AG04450 (cell line): ENCODE results near the gene SMCO4. TPM values are rescaled to one million over a fixed set of nuclear protein-coding genes. Genes with fewer than 3 reads are reported as not detected.

Experiments used
- CTCF ChIA-PET: fragments of 300-600, 350-600 bp; formaldehyde crosslinking; extraction: SDS; loops from one replicate; lab custom pipeline; 2022; ENCODE audit warnings: antibody characterized with exemption, inconsistent platforms; lab: Charles Lee
- POLR2A ChIA-PET: fragments of 350-600 bp; formaldehyde crosslinking; extraction: SDS; loops from one replicate; lab custom pipeline; 2021; ENCODE audit warnings: antibody characterized with exemption, inconsistent platforms; lab: Yijun Ruan, JAX
- DNase-seq: peaks from one replicate; pipeline ENCODE4 v3.0.0-alpha.2; 2011; ENCODE audit warnings: low read depth, low spot score
- H3K27ac ChIP-seq: one replicate; pipeline ENCODE4 v1.5.1; 2012; ENCODE audit warnings: low read depth, low read length, control low read depth
- H3K27me3 ChIP-seq: one replicate; pipeline ENCODE4 v1.6.0; 2012; ENCODE audit warnings: low read length; ENCODE audit not compliant: control insufficient read depth, insufficient read depth
- H3K4me3 ChIP-seq: 2 replicates; pipeline ENCODE4 v1.5.1; 2011; ENCODE audit warnings: mild to moderate bottlenecking, low read depth, low read length, control low read depth
- H3K9me3 ChIP-seq: 2 replicates; pipeline ENCODE4 v1.5.1; 2012; ENCODE audit warnings: low read length; ENCODE audit not compliant: control insufficient read depth, insufficient read depth
- polyA plus RNA-seq: library from polyadenylated mRNA; depleted of rRNA; stranded (reverse); fragments of >200 nt; gene quantifications from 2 replicates; pipeline ENCODE4 v1.2.3, GENCODE V29; 2011
- TF ChIP-seq, protein P1 (sequence below): IDR thresholded peaks from 2 replicates; pipeline ENCODE4 v1.5.1; 2011; ENCODE audit warnings: low read depth, low read length, control low read depth, inconsistent platforms

The SMCO4 gene
- polyA plus RNA-seq, 1 experiment: 8.6 TPM

DNA sequence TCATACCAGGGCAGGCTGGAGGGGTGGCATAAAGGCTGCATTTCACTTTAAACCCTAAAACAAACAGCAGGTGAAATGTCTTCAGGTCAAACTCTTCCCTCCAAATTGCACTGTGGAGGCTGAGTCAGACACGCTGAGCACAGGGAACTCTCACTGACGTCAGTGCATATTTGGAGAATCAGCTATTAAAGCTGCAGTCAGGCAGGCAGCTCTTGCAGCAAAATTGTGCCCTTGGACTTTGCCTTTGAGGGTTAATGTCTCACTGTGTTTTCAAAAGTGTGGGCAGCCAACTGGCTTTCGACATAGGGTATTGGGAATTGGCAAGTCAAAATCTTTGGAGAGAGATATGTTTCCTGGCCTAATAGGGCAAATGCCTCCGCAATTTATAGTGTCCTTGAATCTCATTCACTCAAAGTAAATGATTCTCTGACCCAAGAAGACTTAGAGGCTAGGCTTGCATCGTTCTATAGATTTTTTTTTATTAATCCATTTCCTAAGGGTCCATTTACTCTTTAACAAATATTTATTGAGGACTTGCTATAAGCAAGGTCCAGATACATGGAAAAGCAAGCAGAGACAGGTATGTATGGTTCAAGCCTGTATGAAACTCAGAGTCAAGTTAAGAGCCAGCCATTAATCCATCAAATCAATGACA lies 27.7 kb upstream of the SMCO4 start:
- POLR2A ChIA-PET: no interaction called here
- CTCF ChIA-PET: no interaction called here

DNA sequence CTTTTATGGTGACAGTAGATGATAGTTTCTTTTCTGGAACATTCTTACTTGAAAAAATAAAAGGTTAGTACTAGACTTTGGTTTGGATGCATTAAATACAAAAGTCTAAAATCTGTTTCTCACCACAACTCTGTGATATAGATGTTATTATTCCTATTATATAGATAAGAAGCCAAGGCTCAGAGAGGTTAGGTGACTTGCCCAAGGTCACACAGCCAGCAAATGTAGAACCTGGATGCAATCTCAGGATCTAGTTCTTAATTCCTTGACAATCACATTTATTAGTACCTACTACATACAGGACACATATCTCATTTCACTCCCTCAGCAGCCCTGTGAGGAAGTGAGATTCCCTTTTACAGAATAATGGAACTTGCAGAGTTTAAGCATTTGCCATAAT lies 26.3 kb upstream of the SMCO4 start:
- POLR2A ChIA-PET: no interaction called here
- Histone ChIP-seq H3K27ac (no peak overlapping the region), H3K27me3 (peaks cover 4% of the 10 kb centered on the region), H3K9me3 (no peaks in the 10 kb centered on the region), H3K4me3 (no peak overlapping the region)
- TF ChIP-seq, protein P1, sequence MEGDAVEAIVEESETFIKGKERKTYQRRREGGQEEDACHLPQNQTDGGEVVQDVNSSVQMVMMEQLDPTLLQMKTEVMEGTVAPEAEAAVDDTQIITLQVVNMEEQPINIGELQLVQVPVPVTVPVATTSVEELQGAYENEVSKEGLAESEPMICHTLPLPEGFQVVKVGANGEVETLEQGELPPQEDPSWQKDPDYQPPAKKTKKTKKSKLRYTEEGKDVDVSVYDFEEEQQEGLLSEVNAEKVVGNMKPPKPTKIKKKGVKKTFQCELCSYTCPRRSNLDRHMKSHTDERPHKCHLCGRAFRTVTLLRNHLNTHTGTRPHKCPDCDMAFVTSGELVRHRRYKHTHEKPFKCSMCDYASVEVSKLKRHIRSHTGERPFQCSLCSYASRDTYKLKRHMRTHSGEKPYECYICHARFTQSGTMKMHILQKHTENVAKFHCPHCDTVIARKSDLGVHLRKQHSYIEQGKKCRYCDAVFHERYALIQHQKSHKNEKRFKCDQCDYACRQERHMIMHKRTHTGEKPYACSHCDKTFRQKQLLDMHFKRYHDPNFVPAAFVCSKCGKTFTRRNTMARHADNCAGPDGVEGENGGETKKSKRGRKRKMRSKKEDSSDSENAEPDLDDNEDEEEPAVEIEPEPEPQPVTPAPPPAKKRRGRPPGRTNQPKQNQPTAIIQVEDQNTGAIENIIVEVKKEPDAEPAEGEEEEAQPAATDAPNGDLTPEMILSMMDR: no peak
- no peak for DNase-seq
- CTCF ChIA-PET: no interaction called here

More for the DNA sequence above, 27.7 kb upstream of the SMCO4 start:
- Histone ChIP-seq H3K27ac (no peak overlapping the region), H3K4me3 (no peak overlapping the region), H3K9me3 (no peaks in the 10 kb centered on the region), H3K27me3 (peaks cover 3% of the 10 kb centered on the region)
- TF ChIP-seq, protein P1: no peak
- no peak for DNase-seq

DNA sequence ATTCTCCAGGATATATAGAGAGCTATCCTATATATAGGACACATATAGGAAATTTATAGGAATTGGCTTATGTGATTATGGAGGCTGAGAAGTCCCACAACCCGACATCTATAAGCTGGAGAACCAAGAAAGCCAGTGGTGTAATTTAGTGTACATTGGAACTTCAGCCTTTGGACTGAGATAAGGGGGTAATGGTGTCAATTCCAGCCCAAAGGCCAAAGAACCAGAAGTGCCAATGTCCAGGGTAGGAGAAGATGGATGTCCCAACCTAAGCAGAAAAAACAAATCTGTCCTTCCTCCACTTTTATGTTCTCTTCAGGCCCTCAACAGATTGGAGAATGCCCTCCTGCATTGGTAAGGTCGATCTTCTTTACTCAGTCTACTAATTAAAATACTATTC lies 25.5 kb upstream of the SMCO4 start:
- CTCF ChIA-PET: no interaction called here
- TF ChIP-seq, protein P1: no peak
- POLR2A ChIA-PET: no interaction called here
- Histone ChIP-seq H3K4me3 (no peak overlapping the region), H3K27ac (no peak overlapping the region), H3K9me3 (no peaks in the 10 kb centered on the region), H3K27me3 (peaks cover 4% of the 10 kb centered on the region)
- DNase-seq: no peak

DNA sequence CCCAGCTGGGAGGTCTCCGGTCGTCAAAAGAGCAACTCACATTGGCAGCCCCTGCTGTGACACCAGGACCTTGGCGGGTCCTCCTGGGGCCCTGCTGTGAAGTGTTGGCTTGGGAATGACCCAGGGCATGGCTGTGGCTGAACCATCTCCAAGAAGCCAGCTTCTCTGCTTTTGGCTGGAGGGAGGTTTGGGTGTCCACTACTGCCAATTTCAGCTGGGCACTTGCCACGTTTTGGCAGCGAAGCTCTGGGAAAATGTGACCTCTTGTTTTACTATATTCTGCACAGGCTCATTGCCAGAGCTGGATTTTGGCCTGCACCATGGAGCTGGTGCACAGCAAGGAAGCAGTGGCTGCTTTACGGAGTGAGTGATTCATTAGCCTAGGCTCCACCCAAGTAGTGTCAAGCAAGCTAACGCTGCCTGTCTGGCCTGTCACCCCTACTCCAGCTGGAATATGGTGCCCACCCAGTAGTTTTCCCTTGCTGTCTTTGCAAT lies 24.3 kb upstream of the SMCO4 start:
- POLR2A ChIA-PET: no interaction called here
- no peak overlapping the region for H3K4me3 ChIP-seq
- DNase-seq: no peak
- H3K27me3 ChIP-seq: peaks cover 4% of the 10 kb centered on the region
- no peaks in the 10 kb centered on the region for H3K9me3 ChIP-seq
- CTCF ChIA-PET: no interaction called here
- no peak overlapping the region for H3K27ac ChIP-seq
- TF ChIP-seq, protein P1: no peak

DNA sequence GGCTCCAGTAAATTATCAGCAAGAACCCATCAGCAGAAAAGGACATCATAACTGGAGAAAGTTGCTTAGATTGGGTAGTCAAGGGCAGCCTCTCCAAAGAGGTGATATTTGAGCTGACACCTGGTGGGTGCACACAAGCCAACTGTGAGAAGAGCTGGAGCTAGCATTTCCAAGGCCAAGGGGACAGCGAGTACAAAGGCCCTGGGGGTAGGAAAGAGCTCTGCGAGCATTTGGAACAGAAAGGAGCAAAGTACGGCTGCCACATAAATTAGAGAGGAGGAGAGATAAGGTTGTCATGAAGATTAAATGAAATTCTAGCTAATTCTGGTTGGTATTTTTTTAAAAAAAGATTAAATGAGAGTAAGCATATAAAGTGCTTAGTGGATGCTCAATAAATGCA lies 21.7 kb upstream of the SMCO4 start:
- no peak for DNase-seq
- H3K4me3 ChIP-seq: no peak overlapping the region
- peaks cover 4% of the 10 kb centered on the region for H3K27me3 ChIP-seq
- POLR2A ChIA-PET: no interaction called here
- H3K9me3 ChIP-seq: no peaks in the 10 kb centered on the region
- TF ChIP-seq, protein P1: no peak
- CTCF ChIA-PET: no interaction called here
- no peak overlapping the region for H3K27ac ChIP-seq
